ENCODE measurements around the gene ADGRB3. TPM values are rescaled to one million over a fixed set of nuclear protein-coding genes. Genes with fewer than 3 reads are reported as not detected.

Gene ADGRB3
- total and polyA plus RNA-seq, 10 of the 15 experiments (the other 5 are each of a cell fraction or from before 2014, with no cell fraction given) = 0.03 to 0.06 TPM; not detected in 8

DNA sequence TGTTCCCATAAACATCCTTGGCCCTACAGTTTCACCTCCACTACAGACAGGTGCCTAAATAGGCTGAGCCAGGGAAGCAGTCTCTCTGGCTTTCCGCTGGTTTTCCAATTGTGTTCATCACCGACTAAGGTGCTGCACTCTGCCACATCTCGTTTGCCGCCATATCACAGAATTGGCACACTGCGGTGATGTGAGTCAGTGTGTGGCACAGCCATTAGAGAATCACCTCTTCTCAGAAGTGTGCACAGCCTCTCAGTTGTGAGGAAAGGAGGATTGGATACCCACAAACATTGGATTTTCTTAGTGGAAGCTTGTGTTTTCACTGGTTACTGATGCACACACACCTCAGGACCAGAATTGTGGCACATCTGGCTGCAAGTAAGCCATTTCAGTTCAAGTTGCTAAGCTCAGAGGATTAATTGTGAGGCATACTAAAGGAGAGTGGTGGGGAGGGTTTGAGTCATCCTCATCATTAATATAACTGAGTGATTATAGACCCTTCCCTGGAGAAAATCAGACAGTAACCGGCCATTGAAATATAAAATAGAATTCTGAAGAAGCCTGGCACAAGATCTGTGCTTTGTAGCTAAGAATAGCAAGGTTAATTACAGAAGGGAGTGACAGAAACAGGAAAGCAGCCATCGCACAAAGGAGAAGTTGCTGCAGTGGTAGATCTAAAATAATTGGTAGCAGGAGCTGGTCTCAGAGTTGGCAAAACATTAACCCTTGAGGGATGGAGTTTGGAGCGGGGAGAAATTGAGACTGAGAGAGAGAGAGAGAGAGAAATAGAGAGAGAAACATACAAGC, 654.8 kb downstream of the ADGRB3 start:
- SMC1A ChIA-PET (ENCODE audit: uncharacterized antibody, unreplicated experiment) = no interaction called here
- no peak for DNase-seq (ENCODE audit: low read depth, low spot score)
- H3K79me2 ChIP-seq (ENCODE audit: control insufficient read depth, insufficient read depth, low read length) = no peaks in the 10 kb centered on the region
- intact Hi-C loops (cut with micrococcal nuclease; ENCODE audit: unreplicated experiment) = no loop called here
- H3K27me3 ChIP-seq (replicated peaks in 1 of 2; ENCODE audit: control insufficient read depth in 2 of 2, insufficient read depth in 2 of 2, low read length in 1 of 2) = no peaks in the 10 kb centered on the region
- H2AFZ ChIP-seq (ENCODE audit: control insufficient read depth, low read depth, low read length) = no peak overlapping the region
- in situ Hi-C loops (cut with MboI) = no loop called here
- H3K4me2 ChIP-seq (ENCODE audit: control insufficient read depth, insufficient read depth) = no peak overlapping the region
- no peak overlapping the region for H3K9ac ChIP-seq (ENCODE audit: control insufficient read depth, insufficient read depth, low read length)
- no TSS peak for BruUV-seq (replicated peaks)
- no peak overlapping the region for H3K27ac ChIP-seq (ENCODE audit: control insufficient read depth, insufficient read depth)
- RAD21 ChIA-PET (ENCODE audit: unreplicated experiment) = interaction anchor here (1.1 kb wide), 1 partner anchor 12 kb away, joined by 3 read pairs; no protein-coding TSS in a partner anchor
- no peak for FAIRE-seq
- 46% methylated on average over 8 of the region's 8 CpGs for WGBS (ENCODE audit: insufficient coverage, insufficient replicate concordance, low lambda C conversion rate, missing lambda C conversion rate)
- H3K36me3 ChIP-seq (ENCODE audit: control insufficient read depth in 2 of 2, insufficient read depth in 2 of 2, low read length in 1 of 2) = no peaks in the 10 kb centered on the region
- no peaks in the 10 kb centered on the region for H3K4me1 ChIP-seq (ENCODE audit: control insufficient read depth, insufficient read depth, low read length)
- no peak for TF ChIP-seq ZBED1 (IDR thresholded peaks at IDR 0.05; ENCODE audit: borderline replicate concordance)
- CTCF ChIA-PET = interaction anchor here (0.6 kb wide), 1 partner anchor 322 kb away, joined by 4 read pairs; no protein-coding TSS in a partner anchor
- H4K20me1 ChIP-seq (ENCODE audit: control insufficient read depth, insufficient read depth) = no peaks in the 10 kb centered on the region
- POLR2A ChIA-PET = no interaction called here
- no peak overlapping the region for H3K4me3 ChIP-seq
- ATAC-seq = no peak
- no peaks in the 10 kb centered on the region for H3K9me3 ChIP-seq (replicated peaks; ENCODE audit: control insufficient read depth, insufficient read depth, low read length)

DNA sequence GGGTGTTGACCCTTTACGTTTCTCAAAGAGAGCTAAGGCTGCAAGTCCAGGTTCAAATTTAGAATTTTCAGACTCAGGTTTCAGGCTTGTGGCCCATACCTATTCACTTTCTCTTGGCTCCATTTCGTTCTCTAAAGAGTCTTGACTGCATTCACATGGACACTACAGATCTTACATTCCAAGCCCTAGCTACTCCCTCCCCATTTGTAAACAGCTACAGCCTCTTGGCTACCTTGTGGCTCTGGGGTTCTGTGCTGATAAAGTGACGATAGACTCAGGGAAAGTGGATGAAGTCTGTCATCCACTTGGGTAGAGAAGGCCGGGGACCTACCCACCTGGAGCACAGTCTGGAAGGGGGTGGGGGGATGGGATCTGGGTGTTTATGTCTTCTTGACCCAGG, 658.4 kb downstream of the ADGRB3 start:
- ATAC-seq (no peak), DNase-seq (ENCODE audit: low read depth, low spot score) (no peak), FAIRE-seq (no peak)
- Histone ChIP-seq H3K36me3 (ENCODE audit: control insufficient read depth in 2 of 2, insufficient read depth in 2 of 2, low read length in 1 of 2) (no peaks in the 10 kb centered on the region), H3K9me3 (replicated peaks; ENCODE audit: control insufficient read depth, insufficient read depth, low read length) (no peaks in the 10 kb centered on the region), H3K27me3 (replicated peaks in 1 of 2; ENCODE audit: control insufficient read depth in 2 of 2, insufficient read depth in 2 of 2, low read length in 1 of 2) (no peaks in the 10 kb centered on the region), H3K79me2 (ENCODE audit: control insufficient read depth, insufficient read depth, low read length) (no peaks in the 10 kb centered on the region), H2AFZ (ENCODE audit: control insufficient read depth, low read depth, low read length) (no peak overlapping the region), H4K20me1 (ENCODE audit: control insufficient read depth, insufficient read depth) (no peaks in the 10 kb centered on the region), H3K4me2 (ENCODE audit: control insufficient read depth, insufficient read depth) (no peak overlapping the region), H3K4me3 (no peak overlapping the region), H3K4me1 (ENCODE audit: control insufficient read depth, insufficient read depth, low read length) (no peaks in the 10 kb centered on the region), H3K9ac (ENCODE audit: control insufficient read depth, insufficient read depth, low read length) (no peak overlapping the region), H3K27ac (ENCODE audit: control insufficient read depth, insufficient read depth) (no peak overlapping the region)
- TF ChIP-seq RELA (IDR thresholded peaks at IDR 0.05; ENCODE audit: borderline replicate concordance, partially characterized antibody) = no peak
- TF ChIP-seq, protein P1, sequence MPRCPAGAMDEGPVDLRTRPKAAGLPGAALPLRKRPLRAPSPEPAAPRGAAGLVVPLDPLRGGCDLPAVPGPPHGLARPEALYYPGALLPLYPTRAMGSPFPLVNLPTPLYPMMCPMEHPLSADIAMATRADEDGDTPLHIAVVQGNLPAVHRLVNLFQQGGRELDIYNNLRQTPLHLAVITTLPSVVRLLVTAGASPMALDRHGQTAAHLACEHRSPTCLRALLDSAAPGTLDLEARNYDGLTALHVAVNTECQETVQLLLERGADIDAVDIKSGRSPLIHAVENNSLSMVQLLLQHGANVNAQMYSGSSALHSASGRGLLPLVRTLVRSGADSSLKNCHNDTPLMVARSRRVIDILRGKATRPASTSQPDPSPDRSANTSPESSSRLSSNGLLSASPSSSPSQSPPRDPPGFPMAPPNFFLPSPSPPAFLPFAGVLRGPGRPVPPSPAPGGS (IDR thresholded peaks at IDR 0.05; ENCODE audit: borderline replicate concordance, insufficient read depth, low read depth, low read length, poor library complexity, severe bottlenecking) = no peak
- no peak for TF ChIP-seq ATF7 (IDR thresholded peaks at IDR 0.05; ENCODE audit: low read depth)
- TF ChIP-seq ZZZ3 (IDR thresholded peaks at IDR 0.05; ENCODE audit: control insufficient read depth, insufficient read length, low read depth) = no peak
- no peak for TF ChIP-seq HDAC2 (IDR thresholded peaks at IDR 0.05)
- TF ChIP-seq, protein P2, sequence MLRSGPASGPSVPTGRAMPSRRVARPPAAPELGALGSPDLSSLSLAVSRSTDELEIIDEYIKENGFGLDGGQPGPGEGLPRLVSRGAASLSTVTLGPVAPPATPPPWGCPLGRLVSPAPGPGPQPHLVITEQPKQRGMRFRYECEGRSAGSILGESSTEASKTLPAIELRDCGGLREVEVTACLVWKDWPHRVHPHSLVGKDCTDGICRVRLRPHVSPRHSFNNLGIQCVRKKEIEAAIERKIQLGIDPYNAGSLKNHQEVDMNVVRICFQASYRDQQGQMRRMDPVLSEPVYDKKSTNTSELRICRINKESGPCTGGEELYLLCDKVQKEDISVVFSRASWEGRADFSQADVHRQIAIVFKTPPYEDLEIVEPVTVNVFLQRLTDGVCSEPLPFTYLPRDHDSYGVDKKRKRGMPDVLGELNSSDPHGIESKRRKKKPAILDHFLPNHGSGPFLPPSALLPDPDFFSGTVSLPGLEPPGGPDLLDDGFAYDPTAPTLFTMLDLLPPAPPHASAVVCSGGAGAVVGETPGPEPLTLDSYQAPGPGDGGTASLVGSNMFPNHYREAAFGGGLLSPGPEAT (IDR thresholded peaks at IDR 0.05; ENCODE audit: low read depth) = no peak
- TF ChIP-seq, protein P3, sequence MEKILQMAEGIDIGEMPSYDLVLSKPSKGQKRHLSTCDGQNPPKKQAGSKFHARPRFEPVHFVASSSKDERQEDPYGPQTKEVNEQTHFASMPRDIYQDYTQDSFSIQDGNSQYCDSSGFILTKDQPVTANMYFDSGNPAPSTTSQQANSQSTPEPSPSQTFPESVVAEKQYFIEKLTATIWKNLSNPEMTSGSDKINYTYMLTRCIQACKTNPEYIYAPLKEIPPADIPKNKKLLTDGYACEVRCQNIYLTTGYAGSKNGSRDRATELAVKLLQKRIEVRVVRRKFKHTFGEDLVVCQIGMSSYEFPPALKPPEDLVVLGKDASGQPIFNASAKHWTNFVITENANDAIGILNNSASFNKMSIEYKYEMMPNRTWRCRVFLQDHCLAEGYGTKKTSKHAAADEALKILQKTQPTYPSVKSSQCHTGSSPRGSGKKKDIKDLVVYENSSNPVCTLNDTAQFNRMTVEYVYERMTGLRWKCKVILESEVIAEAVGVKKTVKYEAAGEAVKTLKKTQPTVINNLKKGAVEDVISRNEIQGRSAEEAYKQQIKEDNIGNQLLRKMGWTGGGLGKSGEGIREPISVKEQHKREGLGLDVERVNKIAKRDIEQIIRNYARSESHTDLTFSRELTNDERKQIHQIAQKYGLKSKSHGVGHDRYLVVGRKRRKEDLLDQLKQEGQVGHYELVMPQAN (conservative IDR thresholded peaks at IDR 0.05) = no peak
- TF ChIP-seq NBN (IDR thresholded peaks at IDR 0.05) = no peak
- TF ChIP-seq ZBED1 (IDR thresholded peaks at IDR 0.05; ENCODE audit: borderline replicate concordance) = no peak
- TF ChIP-seq POLR2A (IDR thresholded peaks at IDR 0.05; ENCODE audit: low read depth, low read length) = no peak
- RAD21 ChIA-PET (ENCODE audit: unreplicated experiment) = no interaction called here
- SMC1A ChIA-PET (ENCODE audit: uncharacterized antibody, unreplicated experiment) = interaction anchor here (1.2 kb wide), 1 partner anchor 41 kb away, joined by 3 read pairs; no protein-coding TSS in a partner anchor
- POLR2A ChIA-PET = interaction anchor here (0.6 kb wide), 1 partner anchor 410 kb away, joined by 3 read pairs; no protein-coding TSS in a partner anchor
- intact Hi-C loops (cut with micrococcal nuclease; ENCODE audit: unreplicated experiment) = no loop called here
- no TSS peak for BruUV-seq (replicated peaks)
- in situ Hi-C loops (cut with MboI) = no loop called here
- 20% methylated on average over 4 of the region's 4 CpGs for whole genome bisulfite sequencing (ENCODE audit: insufficient coverage, insufficient replicate concordance, low lambda C conversion rate, missing lambda C conversion rate)
- CTCF ChIA-PET = no interaction called here
